Endodermal cell (in vitro differentiated cells): ENCODE measurements around the gene PYCR2. TPM values are rescaled to one million over a fixed set of nuclear protein-coding genes. Genes with fewer than 3 reads are reported as not detected.
A peak's percentile ranks its signal among the peaks of the same experiment; 100 is the strongest.
"Not testable (repeated sequence)": the region's sequence is repeated elsewhere in the genome, so short reads cannot be mapped to it uniquely, and the experiment has no call there.

ENCODE experiments used
- DNase-seq: peaks from one replicate; pipeline ENCODE4 v3.0.0-alpha.2; 2017
- H3K27ac ChIP-seq: 2 replicates; pipeline ENCODE4 v1.5.1; 2013; ENCODE audit warnings: mild to moderate bottlenecking, low read depth, low read length, moderate library complexity
- H3K27me3 ChIP-seq: 2 replicates; pipeline ENCODE4 v1.6.1; 2013; ENCODE audit warnings: mild to moderate bottlenecking, low read length, moderate library complexity; ENCODE audit not compliant: insufficient read depth, control insufficient read depth, poor library complexity, severe bottlenecking
- H3K36me3 ChIP-seq: 2 replicates; pipeline ENCODE4 v1.7.0; 2013; ENCODE audit warnings: mild to moderate bottlenecking, low read length, moderate library complexity; ENCODE audit not compliant: control insufficient read depth, insufficient read depth
- H3K4me1 ChIP-seq: one replicate; pipeline ENCODE4 v1.7.0; 2013; ENCODE audit warnings: low read length; ENCODE audit not compliant: control insufficient read depth, insufficient read depth
- H3K4me3 ChIP-seq: 2 replicates; pipeline ENCODE4 v1.5.1; 2013; ENCODE audit warnings: mild to moderate bottlenecking, low read length, moderate library complexity
- H3K9ac ChIP-seq: 2 replicates; pipeline ENCODE4 v1.6.1; 2013; ENCODE audit warnings: mild to moderate bottlenecking, low read length, moderate library complexity; ENCODE audit not compliant: poor library complexity, severe bottlenecking; ENCODE audit errors: extremely low read depth
- H3K9me3 ChIP-seq: 2 replicates; pipeline ENCODE4 v1.6.1; 2013; ENCODE audit warnings: mild to moderate bottlenecking, low read length, moderate library complexity; ENCODE audit not compliant: control insufficient read depth
- H3K27ac Mint-ChIP-seq: 2 replicates; pipeline ENCODE4 v1.8.0; 2020; ENCODE audit warnings: mixed read lengths
- H3K27me3 Mint-ChIP-seq: 2 replicates; pipeline ENCODE4 v1.8.0; 2021; ENCODE audit warnings: mild to moderate bottlenecking, mixed read lengths; ENCODE audit not compliant: insufficient read depth
- H3K36me3 Mint-ChIP-seq: 2 replicates; pipeline ENCODE4 v1.8.0; 2020; ENCODE audit warnings: low read depth, mixed read lengths
- H3K4me1 Mint-ChIP-seq: 2 replicates; pipeline ENCODE4 v1.8.0; 2020; ENCODE audit warnings: mixed read lengths
- H3K4me3 Mint-ChIP-seq: 2 replicates; pipeline ENCODE4 v1.8.0; 2020; ENCODE audit warnings: mild to moderate bottlenecking, moderate library complexity, mixed read lengths
- H3K9me3 Mint-ChIP-seq: 2 replicates; pipeline ENCODE4 v1.8.0; 2020; ENCODE audit warnings: mild to moderate bottlenecking, mixed read lengths
- CTCF ChIP-seq: fragments of 200-600 bp; sonication (generic); conservative IDR thresholded peaks from 2 replicates; pipeline ENCODE4 v1.5.0; 2021; ENCODE audit warnings: antibody characterized with exemption, mild to moderate bottlenecking
- WGBS, 2 experiments: methylation state at CpG; one replicate each; pipeline versions ENCODE4 v1.1.5 to v1.1.7; 2013; ENCODE audit warnings: missing lambda C conversion rate in 2 of 2, mixed read lengths in 1 of 2; ENCODE audit not compliant: insufficient coverage in 1 of 2, insufficient read length in 1 of 2; 5-methylcytosine and 5-hydroxymethylcytosine counted together
- total RNA-seq, 2 donors: library from RNA; stranded (reverse); fragmentation: NEBNext Ultra II Directional in 1 of 2; extraction: Animal tissue kit (Norgen Biotek cat#: 25700) in 1 of 2; gene quantifications; 2 replicates in 1 of 2; 3 replicates in 1 of 2; pipeline ENCODE4 v1.2.1, GENCODE V29; 2021

The PYCR2 gene
- total RNA-seq, 2 donors from 2014 or later: 94.5 to 101 TPM

DNA sequence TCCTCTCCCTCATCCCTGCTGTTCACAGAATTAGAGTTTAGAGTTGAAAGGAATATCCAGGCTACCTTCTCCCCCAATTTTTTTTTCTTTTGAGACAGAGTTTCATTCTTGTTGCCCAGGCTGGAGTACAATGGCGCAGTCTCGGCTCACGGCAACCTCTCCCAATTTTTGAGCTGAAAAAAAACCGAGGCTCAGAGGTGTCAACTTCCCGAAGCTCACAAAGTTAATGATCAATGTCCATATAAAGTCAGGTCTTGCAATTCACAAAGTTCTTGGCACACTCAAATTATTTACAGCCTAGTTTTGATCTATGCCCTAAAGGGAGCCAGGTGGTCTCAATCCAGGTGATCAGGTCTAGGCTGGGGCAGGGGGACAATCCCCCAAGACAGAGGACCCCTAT is 34.3 kb downstream of the PYCR2 start:
- Mint-ChIP-seq H3K9me3 (no peaks in the 10 kb centered on the region), H3K4me1 (peaks cover 43% of the 10 kb centered on the region), H3K27ac (peak overlapping the region; percentile 87), H3K36me3 (peaks cover 19% of the 10 kb centered on the region), H3K27me3 (no peaks in the 10 kb centered on the region), H3K4me3 (peak overlapping the region; percentile 87)
- no peak for TF ChIP-seq CTCF
- Histone ChIP-seq H3K27ac (no peak overlapping the region), H3K4me3 (peak overlapping the region; percentile 100), H3K27me3 (no peaks in the 10 kb centered on the region), H3K9me3 (no peaks in the 10 kb centered on the region), H3K4me1 (peaks cover 3% of the 10 kb centered on the region), H3K9ac (peak overlapping the region; percentile 100), H3K36me3 (peaks cover 23% of the 10 kb centered on the region)
- 79 to 81% methylated on average over 5 of the region's 5 CpGs for WGBS, 2 experiments
- no peak for DNase-seq

- Mint-ChIP-seq H3K4me3 (peak within 1 kb of the TSS; percentile 87), H3K36me3 (peaks cover 19% of the 10 kb centered on the region), H3K27me3 (no peaks in the 10 kb centered on the region), H3K9me3 (no peaks in the 10 kb centered on the region), H3K4me1 (peaks cover 43% of the 10 kb centered on the region), H3K27ac (peak within 1 kb of the TSS; percentile 89)
- 36 to 64% methylated on average over 6 to 11 of the region's 11 CpGs for WGBS, 2 experiments
- TF ChIP-seq CTCF: no peak
- H3K27me3 ChIP-seq: no peaks in the 10 kb centered on the region
- H3K27ac ChIP-seq: peak within 1 kb of the TSS; percentile 51
- H3K9me3 ChIP-seq: no peaks in the 10 kb centered on the region
- H3K36me3 ChIP-seq: peaks cover 23% of the 10 kb centered on the region
- DNase-seq: peak; percentile 95
- peak within 1 kb of the TSS; percentile 100 for H3K4me3 ChIP-seq
- peaks cover 3% of the 10 kb centered on the region for H3K4me1 ChIP-seq
- H3K9ac ChIP-seq: peak within 1 kb of the TSS; percentile 100
These were observed 35.0 kb downstream of the PYCR2 start, which contains the start of gene LEFTY1 for GRCh38 chr1:225888898-225889601. LEFTY1 (minus strand) TSS chr1:225889146; CDS start chr1:225889066, 80 bp downstream.

DNA sequence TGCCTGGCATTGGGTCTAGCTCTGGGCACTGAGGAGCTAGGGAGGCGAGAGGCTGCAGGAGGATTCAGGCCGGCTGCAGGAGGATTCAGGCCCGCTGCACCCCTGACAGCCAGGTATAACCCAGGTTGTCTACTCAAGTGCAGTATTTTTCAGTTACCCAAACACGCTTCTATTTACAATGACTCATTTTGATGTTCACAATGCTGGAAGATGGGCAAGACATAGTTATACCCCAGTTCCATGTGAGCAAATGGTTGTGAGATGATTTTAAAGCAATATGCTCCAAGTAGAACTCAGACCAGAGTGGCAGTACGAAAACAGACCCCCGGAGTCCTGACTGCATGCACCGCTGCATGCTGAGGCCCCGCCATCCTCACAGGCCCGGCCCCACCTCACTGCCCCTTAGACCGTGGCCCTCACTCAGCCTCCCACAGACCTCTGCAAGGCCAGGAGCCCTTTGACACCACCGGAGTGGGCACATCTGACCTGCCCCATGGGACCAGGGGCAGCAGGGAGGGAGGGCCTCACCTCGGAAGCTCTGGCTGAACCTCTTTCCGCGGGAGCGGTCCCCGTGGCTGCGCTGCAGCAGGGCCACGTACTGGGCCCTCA is 35.7 kb downstream of the PYCR2 start:
- H3K36me3 Mint-ChIP-seq: peaks cover 18% of the 10 kb centered on the region
- peaks cover 3% of the 10 kb centered on the region for H3K4me1 ChIP-seq
- H3K27me3 Mint-ChIP-seq: no peaks in the 10 kb centered on the region
- peak overlapping the region; percentile 100 for H3K9ac ChIP-seq
- peak overlapping the region; percentile 51 for H3K27ac ChIP-seq
- peaks cover 23% of the 10 kb centered on the region for H3K36me3 ChIP-seq
- H3K4me3 Mint-ChIP-seq: peak overlapping the region; percentile 87
- H3K9me3 ChIP-seq: no peaks in the 10 kb centered on the region
- peak overlapping the region; percentile 89 for H3K27ac Mint-ChIP-seq
- H3K4me1 Mint-ChIP-seq: peaks cover 48% of the 10 kb centered on the region
- DNase-seq: no peak
- no peaks in the 10 kb centered on the region for H3K27me3 ChIP-seq
- WGBS, 2 experiments: 38 to 72% methylated on average over 7 to 18 of the region's 18 CpGs
- peak overlapping the region; percentile 100 for H3K4me3 ChIP-seq
- no peak for TF ChIP-seq CTCF
- H3K9me3 Mint-ChIP-seq: no peaks in the 10 kb centered on the region

GRCh38 chr1:225887554-225888288 is 36.3 kb downstream of the PYCR2 start:
- Mint-ChIP-seq H3K4me1 (peaks cover 48% of the 10 kb centered on the region), H3K27ac (peak overlapping the region; percentile 89), H3K4me3 (peak overlapping the region; percentile 87), H3K36me3 (peaks cover 18% of the 10 kb centered on the region)
- H3K4me3 ChIP-seq: peak overlapping the region; percentile 100
- peak overlapping the region; percentile 100 for H3K9ac ChIP-seq
- DNase-seq: peak; percentile 74
- H3K4me1 ChIP-seq, H3K27me3 ChIP-seq, H3K27me3 Mint-ChIP-seq, H3K9me3 ChIP-seq, H3K9me3 Mint-ChIP-seq: not testable (repeated sequence)
- H3K27ac ChIP-seq: peak overlapping the region; percentile 51
- peaks cover 23% of the 10 kb centered on the region for H3K36me3 ChIP-seq
- WGBS, 2 experiments: 5 to 80% methylated on average over 1 to 38 of the region's 56 CpGs
